ENCODE results near the gene NOL6. TPM values are rescaled to one million over a fixed set of nuclear protein-coding genes. Genes with fewer than 3 reads are reported as not detected.
"Not testable (repeated sequence)": the region's sequence is repeated elsewhere in the genome, so short reads cannot be mapped to it uniquely, and the experiment has no call there.

The NOL6 gene
- total RNA-seq, 2 donors from 2014 or later, result 11.5 to 29.3 TPM

GRCh38 chr9:33431420-33431819 is 42.3 kb downstream of the NOL6 start:
- H3K4me1 ChIP-seq, result no peaks in the 10 kb centered on the region
- intact Hi-C loops (cut with DNase I), result no loop called here
- no peaks in the 10 kb centered on the region for H3K9me3 ChIP-seq
- H3K27me3 ChIP-seq, result no peaks in the 10 kb centered on the region
- TF ChIP-seq CTCF (IDR thresholded peaks at IDR 0.05), result no peak
- H3K9ac ChIP-seq (ENCODE audit: low read depth in 2 of 2, low read length in 2 of 2), result no peak overlapping the region
- no peak for DNase-seq
- H3K27ac ChIP-seq, result no peak overlapping the region
- no peaks in the 10 kb centered on the region for H3K36me3 ChIP-seq
- H3K4me3 ChIP-seq, result no peak overlapping the region

- no peaks in the 10 kb centered on the region for H3K9me3 ChIP-seq
- H3K4me3 ChIP-seq, result no peak overlapping the region
- no peaks in the 10 kb centered on the region for H3K4me1 ChIP-seq
- no peak for TF ChIP-seq CTCF (IDR thresholded peaks at IDR 0.05)
- no peak overlapping the region for H3K27ac ChIP-seq
- no peaks in the 10 kb centered on the region for H3K36me3 ChIP-seq
- H3K9ac ChIP-seq (ENCODE audit: low read depth in 2 of 2, low read length in 2 of 2), result no peak overlapping the region
- H3K27me3 ChIP-seq, result no peaks in the 10 kb centered on the region
- intact Hi-C loops (cut with DNase I), result no loop called here
- no peak for DNase-seq
Measured at GRCh38 chr9:33430942-33431341, 42.8 kb downstream of the NOL6 start.

GRCh38 chr9:33429256-33429985 is 44.3 kb downstream of the NOL6 start:
- H3K9ac ChIP-seq (ENCODE audit: low read depth in 2 of 2, low read length in 2 of 2), result no peak overlapping the region
- H3K4me1 ChIP-seq, result no peaks in the 10 kb centered on the region
- H3K36me3 ChIP-seq, result no peaks in the 10 kb centered on the region
- no peaks in the 10 kb centered on the region for H3K27me3 ChIP-seq
- no peaks in the 10 kb centered on the region for H3K9me3 ChIP-seq
- no peak overlapping the region for H3K4me3 ChIP-seq
- intact Hi-C loops (cut with DNase I), result no loop called here
- DNase-seq, result no peak
- no peak for TF ChIP-seq CTCF (IDR thresholded peaks at IDR 0.05)
- H3K27ac ChIP-seq, result no peak overlapping the region

- Histone ChIP-seq H3K27me3 (no peaks in the 10 kb centered on the region), H3K4me3 (no peak overlapping the region), H3K9ac (ENCODE audit: low read depth in 2 of 2, low read length in 2 of 2) (no peak overlapping the region), H3K4me1 (no peaks in the 10 kb centered on the region), H3K36me3 (no peaks in the 10 kb centered on the region), H3K27ac (no peak overlapping the region), H3K9me3 (no peaks in the 10 kb centered on the region)
- no peak for TF ChIP-seq CTCF (IDR thresholded peaks at IDR 0.05)
- intact Hi-C loops (cut with DNase I), result no loop called here
- no peak for DNase-seq
Measured at GRCh38 chr9:33426843-33427293, 46.9 kb downstream of the NOL6 start.

GRCh38 chr9:33425128-33425533 is 48.6 kb downstream of the NOL6 start:
- Histone ChIP-seq H3K27ac (no peak overlapping the region), H3K4me3 (no peak overlapping the region), H3K9ac (ENCODE audit: low read depth in 2 of 2, low read length in 2 of 2) (no peak overlapping the region), H3K9me3 (no peaks in the 10 kb centered on the region), H3K36me3 (no peaks in the 10 kb centered on the region), H3K4me1 (no peaks in the 10 kb centered on the region), H3K27me3 (no peaks in the 10 kb centered on the region)
- no peak for TF ChIP-seq CTCF (IDR thresholded peaks at IDR 0.05)
- intact Hi-C loops (cut with DNase I), result no loop called here
- no peak for DNase-seq

- H3K9ac ChIP-seq (ENCODE audit: low read depth in 2 of 2, low read length in 2 of 2); H3K4me1 ChIP-seq; H3K27ac ChIP-seq; intact Hi-C loops (cut with DNase I); DNase-seq; H3K36me3 ChIP-seq; H3K4me3 ChIP-seq; H3K9me3 ChIP-seq; H3K27me3 ChIP-seq: not testable (repeated sequence)
Measured at GRCh38 chr9:33424492-33424891, 49.2 kb downstream of the NOL6 start.

- H3K9me3 ChIP-seq; H3K36me3 ChIP-seq; DNase-seq; intact Hi-C loops (cut with DNase I); H3K4me3 ChIP-seq; H3K27me3 ChIP-seq; H3K9ac ChIP-seq (ENCODE audit: low read depth in 2 of 2, low read length in 2 of 2); H3K27ac ChIP-seq; H3K4me1 ChIP-seq: not testable (repeated sequence)
Measured at GRCh38 chr9:33424043-33424442, 49.7 kb downstream of the NOL6 start.

All from colonic mucosa (tissue), 4 donors.